ENCODE data around the gene BABAM2. TPM values are rescaled to one million over a fixed set of nuclear protein-coding genes. Genes with fewer than 3 reads are reported as not detected.
A peak's percentile ranks its signal among the peaks of the same experiment; 100 is the strongest.

Gene BABAM2
- total and polyA plus RNA-seq, 7 donors, result 34.2 to 74.5 (median 52.3) TPM

GRCh38 chr2:28282861-28283646, 392.5 kb downstream of the BABAM2 start:
- no peaks in the 10 kb centered on the region for H3K36me3 ChIP-seq (ENCODE audit: insufficient read depth in 1 of 2, low read depth in 1 of 2)
- H3K9me3 ChIP-seq, result no peaks in the 10 kb centered on the region
- ATAC-seq, result peak in 1 of 4 donors; percentile 24
- H3K27ac ChIP-seq, result no peak overlapping the region
- peaks cover 4% of the 10 kb centered on the region for H3K4me1 ChIP-seq
- no peaks in the 10 kb centered on the region for H3K27me3 ChIP-seq (ENCODE audit: insufficient read depth in 3 of 3, low read length in 2 of 3)
- no peak for DNase-seq
- H3K4me3 ChIP-seq, result no peak overlapping the region
- TF ChIP-seq CTCF (IDR thresholded peaks at IDR 0.05), result no peak
- intact Hi-C loops (cut with DNase I), result no loop called here
- WGBS, 3 donors, result 93 to 98% (median 96%) methylated on average over 7 of the region's 7 CpGs

GRCh38 chr2:28283861-28284260, 393.3 kb downstream of the BABAM2 start:
- no peak for TF ChIP-seq CTCF (IDR thresholded peaks at IDR 0.05)
- H3K4me3 ChIP-seq, result no peak overlapping the region
- no peak overlapping the region for H3K27ac ChIP-seq
- no peaks in the 10 kb centered on the region for H3K9me3 ChIP-seq
- no peaks in the 10 kb centered on the region for H3K27me3 ChIP-seq (ENCODE audit: insufficient read depth in 3 of 3, low read length in 2 of 3)
- peaks cover 4% of the 10 kb centered on the region for H3K4me1 ChIP-seq
- ATAC-seq (no peak), DNase-seq (no peak)
- 83 to 95% (median 88%) methylated on average over 1 of the region's 1 CpG for WGBS, 3 donors
- intact Hi-C loops (cut with DNase I), result no loop called here
- no peaks in the 10 kb centered on the region for H3K36me3 ChIP-seq (ENCODE audit: insufficient read depth in 1 of 2, low read depth in 1 of 2)

- H3K4me1 ChIP-seq, result peaks cover 4% of the 10 kb centered on the region
- no peak overlapping the region for H3K4me3 ChIP-seq
- 74 to 81% (median 79%) methylated on average over 5 of the region's 5 CpGs for WGBS, 3 donors
- DNase-seq, result no peak
- no peak for TF ChIP-seq CTCF (IDR thresholded peaks at IDR 0.05)
- intact Hi-C loops (cut with DNase I), result no loop called here
- ATAC-seq, result peak in 2 of 4 donors; percentile 48 to 57
- no peaks in the 10 kb centered on the region for H3K9me3 ChIP-seq
- H3K36me3 ChIP-seq (ENCODE audit: insufficient read depth in 1 of 2, low read depth in 1 of 2), result no peaks in the 10 kb centered on the region
- H3K27me3 ChIP-seq (ENCODE audit: insufficient read depth in 3 of 3, low read length in 2 of 3), result no peaks in the 10 kb centered on the region
- no peak overlapping the region for H3K27ac ChIP-seq
Observed at GRCh38 chr2:28286678-28287077, 396.1 kb downstream of the BABAM2 start.

- H3K36me3 ChIP-seq (ENCODE audit: insufficient read depth in 1 of 2, low read depth in 1 of 2), result no peaks in the 10 kb centered on the region
- H3K9me3 ChIP-seq, result no peaks in the 10 kb centered on the region
- DNase-seq (no peak), ATAC-seq (peak in 2 of 4 donors; percentile 63 to 64)
- WGBS, 3 donors, result 72 to 79% (median 72%) methylated on average over 4 of the region's 4 CpGs
- TF ChIP-seq CTCF (IDR thresholded peaks at IDR 0.05), result no peak
- H3K27me3 ChIP-seq (ENCODE audit: insufficient read depth in 3 of 3, low read length in 2 of 3), result no peaks in the 10 kb centered on the region
- H3K27ac ChIP-seq, result no peak overlapping the region
- no peak overlapping the region for H3K4me3 ChIP-seq
- H3K4me1 ChIP-seq, result peaks cover 4% of the 10 kb centered on the region
- intact Hi-C loops (cut with DNase I), result no loop called here
Observed at GRCh38 chr2:28287256-28287915, 396.9 kb downstream of the BABAM2 start.
